H1 (cell line): Measurements from ENCODE around the gene CYB5R2. TPM values are rescaled to one million over a fixed set of nuclear protein-coding genes. Genes with fewer than 3 reads are reported as not detected.

Experiments
- CTCF ChIA-PET: fragments of 300-600 bp; sonication (Branson Sonifier 250); formaldehyde crosslinking; loops from one replicate; lab custom pipeline; 2021; ENCODE audit not compliant: partially characterized antibody; lab: Charles Lee
- POLR2A ChIA-PET: fragments of 300-600 bp; sonication (Branson Sonifier 250); formaldehyde crosslinking; loops from one replicate; lab custom pipeline; 2021; ENCODE audit warnings: inconsistent platforms; ENCODE audit not compliant: partially characterized antibody; lab: Charles Lee
- DNase-seq, 2 experiments: peaks; one replicate each; pipeline versions ENCODE4 v3.0.0 to v3.0.0-alpha.2; 2010 to 2022; ENCODE audit warnings: low spot score in 2 of 2, low read depth in 1 of 2, mixed read lengths in 1 of 2
- FAIRE-seq: peaks from 2 replicates; lab custom pipeline; 2011; peaks lifted over from hg19 to GRCh38; lab: Jason Lieb, UNC
- H2AFZ ChIP-seq: 2 replicates; pipeline ENCODE4 v1.8.1; 2012; ENCODE audit warnings: low read length, inconsistent platforms
- H2AK5ac ChIP-seq: 2 replicates; pipeline ENCODE4 v1.6.1; 2013; ENCODE audit warnings: low read depth, low read length
- H2BK120ac ChIP-seq: replicated peaks from 2 replicates; pipeline ENCODE3; 2013; ENCODE audit warnings: low read depth, low read length, inconsistent platforms
- H2BK12ac ChIP-seq: 2 replicates; pipeline ENCODE4 v1.6.1; 2013; ENCODE audit warnings: low read depth, low read length
- H2BK15ac ChIP-seq: 2 replicates; pipeline ENCODE4 v1.6.1; 2013; ENCODE audit warnings: low read length
- H2BK20ac ChIP-seq: 2 replicates; pipeline ENCODE4 v1.6.1; 2013; ENCODE audit warnings: low read length
- H2BK5ac ChIP-seq: 2 replicates; pipeline ENCODE4 v1.6.1; 2013; ENCODE audit warnings: low read depth, low read length
- H3K14ac ChIP-seq: 2 replicates; pipeline ENCODE4 v1.6.1; 2013; ENCODE audit warnings: inconsistent platforms; ENCODE audit not compliant: insufficient read length
- H3K18ac ChIP-seq: 2 replicates; pipeline ENCODE4 v1.6.1; 2013; ENCODE audit warnings: low read length; ENCODE audit errors: extremely low read depth
- H3K23ac ChIP-seq: 2 replicates; pipeline ENCODE4 v1.6.1; 2013; ENCODE audit warnings: inconsistent platforms; ENCODE audit not compliant: insufficient read length
- H3K23me2 ChIP-seq: 2 replicates; pipeline ENCODE4 v1.6.1; 2013; ENCODE audit warnings: low read depth, low read length
- H3K27ac ChIP-seq: 2 replicates; pipeline ENCODE4 v1.6.1; 2011; ENCODE audit warnings: low read depth, low read length, inconsistent platforms
- H3K27me3 ChIP-seq, 4 experiments: replicated peaks in 1 of 4; 1 replicate in 1 of 4; 2 replicates in 3 of 4; pipeline versions ENCODE4 v1.6.1 to v1.8.1; 2011 to 2013; ENCODE audit warnings: low read length in 3 of 4, mild to moderate bottlenecking in 3 of 4, inconsistent platforms in 2 of 4, mixed read lengths in 2 of 4, moderate library complexity in 1 of 4; ENCODE audit not compliant: control insufficient read depth in 3 of 4, insufficient read depth in 3 of 4; ENCODE audit errors: extremely low read depth in 1 of 4
- H3K36me3 ChIP-seq, 4 experiments: 2 replicates each; pipeline versions ENCODE4 v1.6.1 to v1.8.1; 2011 to 2013; ENCODE audit warnings: mild to moderate bottlenecking in 4 of 4, low read length in 3 of 4, moderate library complexity in 2 of 4, control low read depth in 1 of 4, inconsistent platforms in 1 of 4; ENCODE audit not compliant: insufficient read depth in 4 of 4, control insufficient read depth in 2 of 4
- H3K4ac ChIP-seq: replicated peaks from 2 replicates; pipeline ENCODE3; 2013; ENCODE audit warnings: low read length, low read depth, mixed read lengths, inconsistent platforms; ENCODE audit not compliant: insufficient read length
- H3K4me1 ChIP-seq, 4 experiments: replicated peaks in 1 of 4; 1 replicate in 1 of 4; 2 replicates in 3 of 4; pipeline versions ENCODE4 v1.6.1 to v1.8.1; 2011 to 2013; ENCODE audit warnings: low read length in 3 of 4, inconsistent platforms in 2 of 4, mixed read lengths in 1 of 4; ENCODE audit not compliant: insufficient read depth in 4 of 4, control insufficient read depth in 3 of 4
- H3K4me2 ChIP-seq, 2 experiments: 2 replicates each; pipeline versions ENCODE4 v1.6.1 to v1.8.1; 2011 to 2013; ENCODE audit warnings: low read depth in 2 of 2, low read length in 2 of 2, control low read depth in 1 of 2, inconsistent platforms in 1 of 2, mild to moderate bottlenecking in 1 of 2; ENCODE audit not compliant: insufficient read depth in 1 of 2
- H3K4me3 ChIP-seq, 4 experiments: fragments of 200-600, 300-600 bp in 1 of 4; sonication (generic), shearing (Covaris generic), sonication (Bioruptor Twin) in 1 of 4; 2 replicates each; pipeline versions ENCODE4 v1.5.1 to v1.8.1; 2011 to 2016; ENCODE audit warnings: low read length in 4 of 4, low read depth in 3 of 4, control low read depth in 2 of 4, inconsistent platforms in 2 of 4, mild to moderate bottlenecking in 2 of 4, mixed read lengths in 1 of 4, moderate library complexity in 1 of 4; ENCODE audit not compliant: insufficient read depth in 2 of 4; ENCODE audit errors: extremely low read depth in 1 of 4
- H3K56ac ChIP-seq: replicated peaks from 2 replicates; pipeline ENCODE3; 2013; ENCODE audit warnings: low read depth, mild to moderate bottlenecking, mixed read lengths, low read length, inconsistent platforms; ENCODE audit not compliant: insufficient read length
- H3K79me1 ChIP-seq: 2 replicates; pipeline ENCODE4 v1.6.1; 2013; ENCODE audit warnings: low read depth, low read length, control low read depth
- H3K79me2 ChIP-seq, 2 experiments: 2 replicates each; pipeline versions ENCODE4 v1.6.1 to v1.8.1; 2012 to 2013; ENCODE audit warnings: low read length in 2 of 2, mild to moderate bottlenecking in 2 of 2, inconsistent platforms in 1 of 2; ENCODE audit not compliant: insufficient read depth in 2 of 2, control insufficient read depth in 1 of 2
- H3K9ac ChIP-seq, 4 experiments: replicated peaks in 1 of 4; 1 replicate in 1 of 4; 2 replicates in 3 of 4; pipeline versions ENCODE4 v1.6.1 to v1.8.1; 2011 to 2013; ENCODE audit warnings: low read depth in 3 of 4, low read length in 3 of 4, control low read depth in 2 of 4, mild to moderate bottlenecking in 2 of 4, moderate library complexity in 2 of 4, inconsistent platforms in 1 of 4; ENCODE audit errors: extremely low read depth in 1 of 4
- H3K9me3 ChIP-seq, 2 experiments: 2 replicates each; pipeline versions ENCODE4 v1.6.1 to v1.8.1; 2012 to 2013; ENCODE audit warnings: mild to moderate bottlenecking in 2 of 2, moderate library complexity in 2 of 2, control low read depth in 1 of 2, inconsistent platforms in 1 of 2, low read depth in 1 of 2, low read length in 1 of 2, mixed read lengths in 1 of 2; ENCODE audit not compliant: insufficient read depth in 2 of 2
- H4K20me1 ChIP-seq, 2 experiments: replicated peaks in 1 of 2; 2 replicates each; pipeline versions ENCODE3 to v1.8.1; 2011 to 2013; ENCODE audit warnings: inconsistent platforms in 2 of 2, low read length in 2 of 2, mild to moderate bottlenecking in 1 of 2; ENCODE audit not compliant: insufficient read depth in 2 of 2, control insufficient read depth in 1 of 2
- H4K5ac ChIP-seq: 2 replicates; pipeline ENCODE4 v1.6.1; 2013; ENCODE audit warnings: low read length, low read depth, mixed read lengths, inconsistent platforms; ENCODE audit not compliant: insufficient read length
- H4K8ac ChIP-seq: 2 replicates; pipeline ENCODE4 v1.8.0; 2013; ENCODE audit warnings: mild to moderate bottlenecking, moderate library complexity, low read length, inconsistent platforms; ENCODE audit not compliant: insufficient read depth; ENCODE audit errors: extremely low read depth
- H4K91ac ChIP-seq: replicated peaks from 2 replicates; pipeline ENCODE3; 2013; ENCODE audit warnings: low read length, mixed read lengths, inconsistent platforms; ENCODE audit not compliant: insufficient read length
- CREB1 ChIP-seq: IDR thresholded peaks from 2 replicates; pipeline ENCODE4 v1.6.1; 2012; ENCODE audit warnings: inconsistent platforms
- SIRT6 ChIP-seq: IDR thresholded peaks from one replicate; pipeline ENCODE4 v1.7.1; 2012; ENCODE audit warnings: low read length, inconsistent platforms
- WGBS, 2 experiments: shearing (Covaris generic) in 1 of 2; methylation state at CpG; one replicate each; pipeline versions ENCODE4 v1.1.6 to v1.1.7; 2013 to 2015; ENCODE audit warnings: low lambda C conversion rate in 2 of 2, mixed read lengths in 2 of 2, inconsistent platforms in 1 of 2, low coverage in 1 of 2, missing lambda C conversion rate in 1 of 2; ENCODE audit not compliant: insufficient replicate concordance in 2 of 2, insufficient coverage in 1 of 2, insufficient read length in 1 of 2; ENCODE audit errors: extremely low coverage in 1 of 2, missing lambda C conversion rate in 1 of 2; 5-methylcytosine and 5-hydroxymethylcytosine counted together
- polyA plus RNA-seq, 7 experiments: library from polyadenylated mRNA; depleted of rRNA in 3 of 7; stranded (reverse) in 5 of 7; unstranded in 2 of 7; fragments of >200 nt in 5 of 7; fragments of 200-250 nt in 2 of 7; gene quantifications; 1 replicate in 5 of 7; 2 replicates in 1 of 7; 4 replicates in 1 of 7; pipeline versions ENCODE4 v1.2.1 to v1.2.3, GENCODE V29; 2011 to 2013; ENCODE audit warnings: missing spikeins in 2 of 7, mixed read lengths in 2 of 7
- total RNA-seq: library from RNA; stranded (reverse); fragmentation: NEBNext Ultra II Directional; extraction: Animal tissue kit (Norgen Biotek cat#: 25700); gene quantifications from 2 replicates; pipeline ENCODE4 v1.2.1, GENCODE V29; 2021

The CYB5R2 gene
- total and polyA plus RNA-seq, 2 of the 8 experiments (the other 6 are each of a cell fraction or from before 2014, with no cell fraction given), result 53.0 to 55.9 TPM

DNA sequence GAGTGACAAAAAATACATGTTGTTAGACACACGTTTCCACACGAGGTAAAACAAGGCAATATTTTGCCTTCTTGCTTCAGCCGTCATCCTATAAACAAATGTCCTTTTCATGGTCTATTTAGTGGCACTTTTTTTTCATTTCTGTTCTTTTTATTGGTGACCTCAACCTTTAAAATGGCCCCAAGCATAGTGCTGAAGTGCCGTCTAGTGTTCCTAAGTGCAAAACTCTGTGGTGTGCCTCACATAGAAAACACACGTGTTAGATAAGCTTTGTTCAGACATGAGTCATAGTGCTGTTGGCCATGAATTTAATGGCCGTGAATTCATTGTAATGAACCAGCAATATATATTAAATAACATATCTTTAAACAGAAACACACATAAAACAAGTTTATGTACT lies 17.3 kb upstream of the CYB5R2 start:
- CTCF ChIA-PET, result interaction anchor here (0.6 to 3.0 kb wide), 10 partner anchors 9 to 413 kb away, joined by 3 to 18 read pairs (median 6); partner anchors contain the start of gene PPFIBP2
- Histone ChIP-seq H3K4me3 (no peak overlapping the region), H3K23me2 (no peaks in the 10 kb centered on the region), H4K8ac (no peak overlapping the region), H3K36me3 (no peaks in the 10 kb centered on the region), H2BK120ac (no peak overlapping the region), H3K27me3 (no peaks in the 10 kb centered on the region), H3K79me2 (no peaks in the 10 kb centered on the region), H4K91ac (no peak overlapping the region), H3K4me1 (peaks cover 0 to 4% (median under 1%) of the 10 kb centered on the region in 4 experiments; a peak in 2 of 7 replicates), H2AFZ (no peak overlapping the region), H3K79me1 (no peaks in the 10 kb centered on the region), H2BK20ac (no peak overlapping the region), H3K4me2 (no peak overlapping the region), H3K18ac (no peak overlapping the region), H3K27ac (no peak overlapping the region), H3K9me3 (no peaks in the 10 kb centered on the region), H3K4ac (no peak overlapping the region)
- WGBS, 2 experiments, result 71% methylated on average over 6 of the region's 6 CpGs; no CpG with 5 or more reads in 1 of the 2 experiments
- no peak for TF ChIP-seq SIRT6
- TF ChIP-seq CREB1, result no peak
- TF ChIP-seq, all 59 proteins: peak for 0
- POLR2A ChIA-PET, result no interaction called here
- no peak overlapping the region for H2AK5ac ChIP-seq
- no peak overlapping the region for H2BK5ac ChIP-seq
- H3K9ac ChIP-seq, result no peak overlapping the region
- H3K14ac ChIP-seq, result no peak overlapping the region
- H3K56ac ChIP-seq, result no peak overlapping the region
- H4K20me1 ChIP-seq, result no peaks in the 10 kb centered on the region
- no peak overlapping the region for H2BK12ac ChIP-seq
- no peak overlapping the region for H2BK15ac ChIP-seq
- DNase-seq, result no peak
- no peak for FAIRE-seq
- no peak overlapping the region for H3K23ac ChIP-seq
- H4K5ac ChIP-seq, result no peak overlapping the region
